Measurements from ENCODE around the gene HIPK2.

DNA sequence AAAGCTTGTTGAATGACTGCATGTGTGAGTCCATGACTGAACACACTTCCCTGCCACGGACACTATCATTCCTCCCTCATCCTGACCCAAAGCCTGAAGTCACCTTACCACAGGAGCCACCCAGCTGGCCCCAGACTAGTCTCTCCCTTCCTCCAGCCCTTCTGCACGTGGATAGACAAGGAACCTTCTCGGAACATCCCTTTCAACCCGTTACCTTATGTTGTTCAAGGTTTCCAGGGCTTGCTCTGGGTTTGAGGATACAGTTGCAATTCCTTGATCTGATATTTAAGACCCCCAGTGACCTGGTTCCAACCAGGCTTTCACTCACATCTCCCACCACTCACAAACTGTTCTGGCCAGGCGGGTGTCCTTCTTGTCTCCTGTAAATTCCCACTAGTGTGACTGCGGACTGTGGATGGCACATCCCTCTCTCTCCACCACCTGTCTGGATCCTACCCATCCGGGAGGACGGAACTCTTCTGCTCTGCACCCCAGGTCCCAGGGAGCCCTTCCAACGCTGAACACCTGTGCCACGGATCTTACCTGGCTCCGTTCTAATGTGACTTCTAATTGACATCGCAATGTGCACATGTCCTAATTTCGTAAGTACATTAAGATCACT lies 62.5 kb downstream of the HIPK2 start:
- TF ChIP-seq, protein P1, sequence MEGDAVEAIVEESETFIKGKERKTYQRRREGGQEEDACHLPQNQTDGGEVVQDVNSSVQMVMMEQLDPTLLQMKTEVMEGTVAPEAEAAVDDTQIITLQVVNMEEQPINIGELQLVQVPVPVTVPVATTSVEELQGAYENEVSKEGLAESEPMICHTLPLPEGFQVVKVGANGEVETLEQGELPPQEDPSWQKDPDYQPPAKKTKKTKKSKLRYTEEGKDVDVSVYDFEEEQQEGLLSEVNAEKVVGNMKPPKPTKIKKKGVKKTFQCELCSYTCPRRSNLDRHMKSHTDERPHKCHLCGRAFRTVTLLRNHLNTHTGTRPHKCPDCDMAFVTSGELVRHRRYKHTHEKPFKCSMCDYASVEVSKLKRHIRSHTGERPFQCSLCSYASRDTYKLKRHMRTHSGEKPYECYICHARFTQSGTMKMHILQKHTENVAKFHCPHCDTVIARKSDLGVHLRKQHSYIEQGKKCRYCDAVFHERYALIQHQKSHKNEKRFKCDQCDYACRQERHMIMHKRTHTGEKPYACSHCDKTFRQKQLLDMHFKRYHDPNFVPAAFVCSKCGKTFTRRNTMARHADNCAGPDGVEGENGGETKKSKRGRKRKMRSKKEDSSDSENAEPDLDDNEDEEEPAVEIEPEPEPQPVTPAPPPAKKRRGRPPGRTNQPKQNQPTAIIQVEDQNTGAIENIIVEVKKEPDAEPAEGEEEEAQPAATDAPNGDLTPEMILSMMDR (IDR thresholded peaks at IDR 0.05; ENCODE audit: poor library complexity), result no peak
- no peak for TF ChIP-seq EZH2 (IDR thresholded peaks at IDR 0.05; ENCODE audit: borderline replicate concordance)
- no peak for TF ChIP-seq EZH2phosphoT487 (IDR thresholded peaks at IDR 0.05; ENCODE audit: low read depth, severe bottlenecking, unreplicated experiment)

All from hepatocyte (in vitro differentiated cells).